DOHH2 (cell line): ENCODE data around the gene AK1.

Source experiments
- H3F3A ChIP-seq: fragments of 200-600 bp; sonication (generic), shearing (Covaris generic); 2 replicates; pipeline ENCODE4 v1.6.0; 2016; ENCODE audit warnings: antibody characterized with exemption, mild to moderate bottlenecking; ENCODE audit not compliant: control insufficient read depth, insufficient read depth
- H3K27ac ChIP-seq: fragments of 200-600 bp; sonication (generic); 2 replicates; pipeline ENCODE4 v1.5.1; 2014; ENCODE audit warnings: low read depth, mild to moderate bottlenecking, low read length, moderate library complexity
- H3K27me3 ChIP-seq: fragments of 200-600 bp; sonication (generic); 2 replicates; pipeline ENCODE4 v1.6.1; 2014; ENCODE audit warnings: mild to moderate bottlenecking, low read length, mixed read lengths; ENCODE audit not compliant: control insufficient read depth
- H3K36me3 ChIP-seq: fragments of 200-600 bp; sonication (generic); 2 replicates; pipeline ENCODE4 v1.6.1; 2014; ENCODE audit warnings: mild to moderate bottlenecking, low read length, moderate library complexity, mixed read lengths; ENCODE audit not compliant: control insufficient read depth
- H3K4me1 ChIP-seq: fragments of 200-600 bp; sonication (generic); 2 replicates; pipeline ENCODE4 v1.6.1; 2014; ENCODE audit warnings: mild to moderate bottlenecking, low read length, mixed read lengths; ENCODE audit not compliant: control insufficient read depth
- H3K4me2 ChIP-seq: fragments of 200-600 bp; sonication (generic); 2 replicates; pipeline ENCODE4 v1.6.0; 2014; ENCODE audit warnings: mild to moderate bottlenecking, low read length, moderate library complexity
- H3K4me3 ChIP-seq: fragments of 200-600 bp; sonication (generic); 2 replicates; pipeline ENCODE4 v1.5.1; 2014; ENCODE audit warnings: mild to moderate bottlenecking, low read length, mixed read lengths
- H3K79me2 ChIP-seq: fragments of 200-600 bp; sonication (generic); 2 replicates; pipeline ENCODE4 v1.6.1; 2014; ENCODE audit warnings: mild to moderate bottlenecking, low read length, mixed read lengths; ENCODE audit not compliant: control insufficient read depth
- H3K9me2 ChIP-seq: fragments of 200-600 bp; sonication (generic); replicated peaks from 2 replicates; pipeline ENCODE4 v1.6.1; 2014; ENCODE audit warnings: mild to moderate bottlenecking, low read length, mixed read lengths; ENCODE audit not compliant: control insufficient read depth
- H3K9me3 ChIP-seq: fragments of 200-600 bp; sonication (generic); 2 replicates; pipeline ENCODE4 v1.6.1; 2014; ENCODE audit warnings: antibody characterized with exemption, low read length, mixed read lengths; ENCODE audit not compliant: control insufficient read depth, insufficient read depth
- H4K20me1 ChIP-seq: fragments of 200-600 bp; sonication (generic); 2 replicates; pipeline ENCODE4 v1.6.0; 2014; ENCODE audit warnings: low read depth, mild to moderate bottlenecking, antibody characterized with exemption, low read length, moderate library complexity; ENCODE audit not compliant: control insufficient read depth, insufficient read depth
- CTCF ChIP-seq: fragments of 200-600 bp; sonication (generic); IDR thresholded peaks from one replicate; pipeline ENCODE4 v1.5.1; 2014; ENCODE audit warnings: antibody characterized with exemption, mild to moderate bottlenecking, low read depth, low read length; ENCODE audit not compliant: poor library complexity, severe bottlenecking
- EZH2phosphoT487 ChIP-seq: fragments of 200-600 bp; sonication (generic); IDR thresholded peaks from 2 replicates; pipeline ENCODE4 v1.6.1; 2017; ENCODE audit warnings: borderline replicate concordance, mild to moderate bottlenecking, antibody characterized with exemption, low read length, moderate library complexity, mixed read lengths

AK1 gene

GRCh38 chr9:127858041-127858512 is 19.4 kb downstream of the AK1 start:
- peaks cover 20% of the 10 kb centered on the region for H3K4me1 ChIP-seq
- no peaks in the 10 kb centered on the region for H3K9me2 ChIP-seq
- H3K4me2 ChIP-seq, result no peak overlapping the region
- H3K27me3 ChIP-seq, result peaks cover 6% of the 10 kb centered on the region; the same call in 1 of the 2 replicates
- no peak overlapping the region for H3K27ac ChIP-seq
- H3K4me3 ChIP-seq, result no peak overlapping the region
- no peaks in the 10 kb centered on the region for H3K36me3 ChIP-seq
- H4K20me1 ChIP-seq, result no peaks in the 10 kb centered on the region
- peaks cover 11% of the 10 kb centered on the region for H3F3A ChIP-seq
- H3K79me2 ChIP-seq, result no peaks in the 10 kb centered on the region
- TF ChIP-seq CTCF (no peak), EZH2phosphoT487 (no peak)
- no peaks in the 10 kb centered on the region for H3K9me3 ChIP-seq

GRCh38 chr9:127857278-127857677 is 20.2 kb downstream of the AK1 start:
- Histone ChIP-seq H3K27me3 (peaks cover 6% of the 10 kb centered on the region; the same call in 1 of the 2 replicates), H3K79me2 (no peaks in the 10 kb centered on the region), H4K20me1 (no peaks in the 10 kb centered on the region), H3K4me2 (no peak overlapping the region), H3K4me3 (no peak overlapping the region), H3K27ac (no peak overlapping the region), H3K9me3 (no peaks in the 10 kb centered on the region), H3K9me2 (no peaks in the 10 kb centered on the region), H3K36me3 (no peaks in the 10 kb centered on the region), H3F3A (peaks cover 5% of the 10 kb centered on the region), H3K4me1 (peaks cover 12% of the 10 kb centered on the region)
- TF ChIP-seq CTCF (no peak), EZH2phosphoT487 (no peak)

GRCh38 chr9:127856729-127857116 is 20.8 kb downstream of the AK1 start:
- no peak overlapping the region for H3K27ac ChIP-seq
- no peak overlapping the region for H3K4me3 ChIP-seq
- H3F3A ChIP-seq, result peaks cover 2% of the 10 kb centered on the region
- no peaks in the 10 kb centered on the region for H4K20me1 ChIP-seq
- H3K9me2 ChIP-seq, result no peaks in the 10 kb centered on the region
- no peak overlapping the region for H3K4me2 ChIP-seq
- H3K9me3 ChIP-seq, result no peaks in the 10 kb centered on the region
- H3K4me1 ChIP-seq, result peaks cover 7% of the 10 kb centered on the region
- H3K79me2 ChIP-seq, result no peaks in the 10 kb centered on the region
- TF ChIP-seq CTCF (no peak), EZH2phosphoT487 (no peak)
- no peaks in the 10 kb centered on the region for H3K36me3 ChIP-seq
- peaks cover 6% of the 10 kb centered on the region; the same call in 1 of the 2 replicates for H3K27me3 ChIP-seq
